Lung (tissue), 12 donors: Measurements from ENCODE around the gene MTA1. TPM values are rescaled to one million over a fixed set of nuclear protein-coding genes. Genes with fewer than 3 reads are reported as not detected.

Source experiments
- ATAC-seq: fragments of 200-7000 bp; cut with Tn5 transposase; one replicate; pipeline ENCODE4 v1.9.1; 2020; ENCODE audit warnings: moderate number of reproducible peaks; ENCODE audit not compliant: insufficient read depth, low FRiP score
- DNase-seq, 3 donors: peaks; one replicate each; pipeline ENCODE4 v3.0.0-alpha.2; 2013 to 2017
- H3K27ac ChIP-seq, 2 donors: one replicate each; pipeline ENCODE4 v1.5.1; 2013; ENCODE audit warnings: mild to moderate bottlenecking in 2 of 2, moderate library complexity in 2 of 2, control low read depth in 1 of 2, inconsistent platforms in 1 of 2, low read depth in 1 of 2, low read length in 1 of 2
- H3K27me3 ChIP-seq, 3 donors: one replicate each; pipeline ENCODE4 v1.5.1; 2013; ENCODE audit warnings: low read length in 2 of 3; ENCODE audit not compliant: control insufficient read depth in 3 of 3, insufficient read depth in 3 of 3
- H3K36me3 ChIP-seq, 4 donors: one replicate each; pipeline ENCODE4 v1.5.1; 2013; ENCODE audit warnings: low read length in 4 of 4, mild to moderate bottlenecking in 1 of 4, moderate library complexity in 1 of 4; ENCODE audit not compliant: control insufficient read depth in 4 of 4, insufficient read depth in 4 of 4
- H3K4me1 ChIP-seq, 5 donors: one replicate each; pipeline ENCODE4 v1.5.1; 2013; ENCODE audit warnings: low read length in 5 of 5, mild to moderate bottlenecking in 2 of 5, moderate library complexity in 1 of 5; ENCODE audit not compliant: control insufficient read depth in 5 of 5, insufficient read depth in 5 of 5
- H3K4me3 ChIP-seq: one replicate; pipeline ENCODE4 v1.5.1; 2013; ENCODE audit warnings: mild to moderate bottlenecking, control low read depth, moderate library complexity
- H3K9ac ChIP-seq, 2 donors: one replicate each; pipeline ENCODE4 v1.5.1; 2013; ENCODE audit warnings: low read length in 2 of 2, control low read depth in 1 of 2; ENCODE audit not compliant: insufficient read depth in 1 of 2
- H3K9me3 ChIP-seq, 4 donors: one replicate each; pipeline ENCODE4 v1.5.1; 2013; ENCODE audit warnings: low read length in 3 of 4, mild to moderate bottlenecking in 1 of 4, moderate library complexity in 1 of 4; ENCODE audit not compliant: control insufficient read depth in 4 of 4, insufficient read depth in 3 of 4
- CTCF ChIP-seq: IDR thresholded peaks from 2 replicates; pipeline ENCODE4 v1.5.1; 2012; ENCODE audit warnings: mild to moderate bottlenecking; ENCODE audit errors: control extremely low read depth, extremely low read depth
- whole genome bisulfite sequencing, 2 donors: extraction: QIAGEN DNeasy Blood & Tissue Kit; methylation state at CpG; one replicate each; pipeline ENCODE4 v1.1.7; 2013; 5-methylcytosine and 5-hydroxymethylcytosine counted together
- polyA plus RNA-seq, 2 donors: library from polyadenylated mRNA; stranded (reverse); fragments of 200-250 nt; gene quantifications; one replicate each; pipeline ENCODE4 v1.2.1, GENCODE V29; 2013
- total RNA-seq, 2 donors: library from RNA; depleted of rRNA in 1 of 2; stranded (reverse); fragments of >200 nt in 1 of 2; gene quantifications; one replicate each; pipeline ENCODE4 v1.2.1, GENCODE V29; 2014 to 2021
- donor health status: control.
- donor health status: control.
- donor health status: Bipolar disorder and iron deficiency.
- donor health status: healthy.
- donor health status: DM: yes; HTN: yes; CAD: no.

Gene MTA1
- total and polyA plus RNA-seq, 4 donors = 40.2 to 113 (median 63.6) TPM

GRCh38 chr14:105492971-105493871 lies 73.6 kb downstream of the MTA1 start:
- H3K27me3 ChIP-seq = no peaks in the 10 kb centered on the region
- TF ChIP-seq CTCF = no peak
- no peak overlapping the region for H3K4me3 ChIP-seq
- H3K9ac ChIP-seq = no peak overlapping the region
- peaks cover 0 to 14% (median 6%) of the 10 kb centered on the region in 5 donors for H3K4me1 ChIP-seq
- no peak overlapping the region for H3K27ac ChIP-seq
- DNase-seq (peak in 1 of 3 donors; percentile 11), ATAC-seq (no peak)
- 88 to 91% methylated on average over 16 to 20 of the region's 20 CpGs for WGBS, 2 donors
- H3K9me3 ChIP-seq = no peaks in the 10 kb centered on the region
- peaks cover 0 to 3% (median 1%) of the 10 kb centered on the region in 4 donors for H3K36me3 ChIP-seq

GRCh38 chr14:105493921-105494605 lies 74.4 kb downstream of the MTA1 start:
- DNase-seq (peak in 1 of 3 donors; percentile 11), ATAC-seq (no peak)
- H3K9ac ChIP-seq = no peak overlapping the region
- H3K36me3 ChIP-seq = peaks cover 0 to 6% (median 1%) of the 10 kb centered on the region in 4 donors
- no peaks in the 10 kb centered on the region for H3K27me3 ChIP-seq
- no peak for TF ChIP-seq CTCF
- peaks cover 0 to 7% (median 3%) of the 10 kb centered on the region in 5 donors for H3K4me1 ChIP-seq
- 95 to 96% methylated on average over 16 of the region's 16 CpGs for WGBS, 2 donors
- no peak overlapping the region for H3K4me3 ChIP-seq
- H3K27ac ChIP-seq = no peak overlapping the region
- H3K9me3 ChIP-seq = no peaks in the 10 kb centered on the region

GRCh38 chr14:105494606-105494929 lies 74.9 kb downstream of the MTA1 start:
- no peaks in the 10 kb centered on the region for H3K9me3 ChIP-seq
- H3K36me3 ChIP-seq = peaks cover 0 to 6% (median 1%) of the 10 kb centered on the region in 4 donors
- 99% methylated on average over 6 of the region's 6 CpGs for WGBS, 2 donors
- no peaks in the 10 kb centered on the region for H3K27me3 ChIP-seq
- H3K4me3 ChIP-seq = no peak overlapping the region
- H3K27ac ChIP-seq = no peak overlapping the region
- peaks cover 0 to 3% (median 2%) of the 10 kb centered on the region in 5 donors for H3K4me1 ChIP-seq
- ATAC-seq (no peak), DNase-seq (no peak)
- H3K9ac ChIP-seq = no peak overlapping the region
- no peak for TF ChIP-seq CTCF
